ENCODE measurements around the gene SAP25.
"Not testable (repeated sequence)": the region's sequence is repeated elsewhere in the genome, so short reads cannot be mapped to it uniquely, and the experiment has no call there.

The SAP25 gene

DNA sequence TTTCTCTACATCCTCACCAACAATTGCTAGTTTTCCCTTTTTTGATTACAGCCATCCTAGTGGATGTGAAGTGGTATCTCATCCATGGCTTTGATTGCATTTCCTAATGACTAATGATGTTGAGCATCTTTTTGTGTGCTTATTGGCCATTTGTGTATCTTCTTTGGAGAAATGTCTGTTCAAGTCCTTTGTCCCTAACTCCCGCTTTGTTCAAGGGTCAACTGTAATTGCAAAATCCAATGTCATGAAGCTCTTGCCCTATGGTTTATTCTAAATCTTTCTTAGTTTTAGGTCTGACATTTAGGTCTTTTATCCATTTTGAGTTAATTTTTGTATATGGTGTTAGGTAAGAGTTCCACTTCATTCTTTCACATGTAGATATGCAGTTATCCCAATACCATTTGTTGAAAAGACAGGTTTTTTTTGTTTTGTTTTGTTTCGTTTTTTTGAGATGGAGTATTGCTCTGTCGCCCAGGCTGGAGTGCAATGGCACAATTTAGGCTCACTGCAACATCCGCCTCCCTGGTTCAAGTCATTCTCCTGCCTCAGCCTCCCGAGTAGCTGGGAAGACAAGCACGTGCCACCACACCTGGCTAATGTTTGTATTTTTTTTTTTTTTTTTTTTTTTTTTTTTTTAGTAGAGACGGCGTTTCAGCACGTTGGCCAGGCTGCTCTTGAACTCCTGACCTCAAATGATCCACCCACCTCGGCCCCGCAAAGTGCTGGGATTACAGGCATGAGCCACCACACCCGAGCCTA lies 45.4 kb downstream of the SAP25 start:
- not testable (repeated sequence) for DNase-seq

DNA sequence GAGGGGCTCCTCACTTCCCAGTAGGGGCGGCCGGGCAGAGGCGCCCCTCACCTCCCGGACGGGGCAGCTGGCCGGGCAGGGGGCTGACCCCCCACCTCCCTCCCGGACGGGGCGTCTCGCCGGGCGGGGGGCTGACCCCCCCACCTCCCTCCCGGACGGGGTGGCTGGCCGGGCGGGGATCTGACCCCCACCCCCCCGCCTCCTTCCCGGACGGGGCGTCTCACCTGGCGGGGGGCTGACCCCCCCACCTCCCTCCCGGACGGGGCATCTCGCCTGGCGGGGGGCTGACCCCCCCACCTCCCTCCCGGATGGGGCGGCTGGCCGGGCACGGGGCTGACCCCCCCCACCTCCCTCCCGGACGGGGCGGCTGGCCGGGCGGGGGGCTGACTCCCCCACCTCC lies 50.5 kb downstream of the SAP25 start:
- DNase-seq, result not testable (repeated sequence)
